ENCODE data around the gene TWIST2.

TWIST2 gene

DNA sequence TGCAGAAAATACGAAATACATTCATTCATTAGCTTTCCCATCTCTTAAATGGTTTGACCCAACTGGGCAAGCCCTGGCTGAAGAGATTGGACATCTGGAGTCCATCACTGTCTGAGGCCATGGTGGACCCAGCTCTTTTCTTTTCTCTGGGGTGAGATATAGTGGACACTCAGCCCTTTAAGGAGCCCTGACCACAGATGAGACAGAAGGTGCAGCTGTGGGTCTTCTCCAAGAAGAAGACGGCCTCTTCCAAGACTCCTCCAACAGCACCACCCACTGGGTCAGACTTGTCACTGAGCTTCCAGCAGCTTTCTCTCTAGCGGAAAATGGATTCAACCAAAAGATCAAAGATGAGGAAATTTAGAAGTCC is 27.2 kb downstream of the TWIST2 start:
- DNase-seq, result no peak

GRCh38 chr2:238875471-238876231 is 27.8 kb downstream of the TWIST2 start:
- DNase-seq, result no peak

DNA sequence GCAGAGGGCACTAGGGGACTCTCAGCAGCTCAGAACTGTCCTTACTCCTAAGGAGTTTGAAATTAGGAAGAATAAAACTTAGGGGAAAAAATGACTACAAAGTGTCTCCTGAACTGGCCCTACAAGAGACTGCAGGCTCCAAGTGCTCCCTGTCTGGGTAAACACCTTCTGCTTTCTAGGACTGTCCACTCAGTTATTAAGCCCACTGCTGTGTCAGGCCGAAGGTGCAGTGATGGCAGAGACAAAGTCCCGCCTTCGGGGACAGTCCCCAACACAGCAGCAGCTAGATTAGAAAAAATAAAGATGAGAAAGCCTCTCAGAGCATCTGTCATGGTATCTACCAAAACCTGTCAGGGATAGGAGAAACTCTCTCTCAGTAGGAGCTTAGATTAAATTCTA is 28.3 kb downstream of the TWIST2 start:
- no peak for DNase-seq

DNA sequence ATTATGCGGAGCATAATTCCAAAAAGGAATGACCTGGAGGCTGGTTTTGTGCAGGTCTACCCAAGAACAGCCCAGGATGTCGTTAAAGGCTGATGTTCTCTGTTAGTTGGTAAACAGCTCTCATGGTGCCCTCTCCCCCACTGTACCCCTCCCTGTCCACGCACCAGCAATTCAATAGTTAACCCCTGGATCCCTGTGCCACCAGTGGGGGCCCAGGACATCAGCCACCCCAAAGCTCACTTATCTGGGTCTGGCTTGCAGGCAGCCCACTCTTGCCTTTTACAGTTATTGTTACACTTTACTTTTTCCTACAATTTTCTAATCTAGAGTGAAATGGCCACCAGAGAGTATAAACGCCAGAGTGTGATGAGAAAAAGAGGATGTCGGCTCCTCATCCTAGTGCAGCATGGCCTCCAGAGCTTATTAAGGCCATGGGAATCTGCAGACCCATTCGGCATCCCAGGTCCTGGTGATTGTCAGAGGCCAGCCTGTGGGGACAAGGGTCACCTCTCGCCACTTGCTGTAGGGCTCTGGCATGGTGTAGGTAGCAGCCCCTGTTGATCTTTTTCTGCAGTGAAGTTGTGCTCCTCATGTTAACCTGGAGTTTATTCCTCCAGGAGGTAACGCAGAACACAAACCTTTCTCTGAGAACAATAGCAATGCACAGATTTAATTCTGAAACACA is 30.3 kb downstream of the TWIST2 start:
- no peak for DNase-seq

GRCh38 chr2:238879043-238879442 is 31.2 kb downstream of the TWIST2 start:
- no peak for DNase-seq

DNA sequence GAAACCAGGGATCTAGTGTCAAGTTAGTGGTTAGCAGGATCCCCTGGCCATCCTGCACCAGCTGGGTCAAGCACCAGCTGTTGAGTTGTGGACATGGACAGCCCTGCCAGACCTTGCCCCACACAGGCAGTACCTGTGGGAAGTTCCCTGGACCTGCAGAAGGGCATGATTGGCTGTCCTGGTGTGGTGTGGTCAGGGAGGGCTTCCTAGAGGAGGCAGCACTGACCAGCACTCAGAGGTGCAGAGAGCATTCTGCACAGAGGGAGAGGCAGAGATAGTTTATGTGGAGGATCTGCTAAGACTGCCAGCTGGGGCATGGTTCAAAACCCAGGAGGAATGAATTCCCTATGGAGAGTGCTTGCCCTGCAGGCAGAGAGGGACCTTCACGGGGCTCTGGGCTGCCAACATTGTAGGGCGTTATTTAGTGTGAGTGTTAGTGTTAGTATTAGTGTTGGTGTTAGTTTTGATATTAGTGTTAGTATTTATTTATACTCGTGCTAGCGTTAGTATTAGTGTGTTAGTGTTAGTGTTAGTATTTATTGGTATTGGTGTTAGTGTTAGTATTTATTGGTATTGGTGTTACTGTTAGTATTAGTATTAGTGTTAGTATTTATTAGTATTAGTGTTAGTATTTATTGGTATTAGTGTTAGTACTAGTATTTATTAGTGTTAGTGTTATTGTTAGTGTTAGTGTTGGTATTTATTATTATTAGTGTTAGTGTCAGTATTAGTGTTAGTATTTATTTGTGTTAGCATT is 31.9 kb downstream of the TWIST2 start:
- DNase-seq, result no peak

- DNase-seq, result no peak
Observed at GRCh38 chr2:238881353-238882081, 33.6 kb downstream of the TWIST2 start.

- DNase-seq, result no peak
Observed at GRCh38 chr2:238882082-238882755, 34.3 kb downstream of the TWIST2 start.

GRCh38 chr2:238883421-238883901 is 35.6 kb downstream of the TWIST2 start:
- DNase-seq, result no peak

DNA sequence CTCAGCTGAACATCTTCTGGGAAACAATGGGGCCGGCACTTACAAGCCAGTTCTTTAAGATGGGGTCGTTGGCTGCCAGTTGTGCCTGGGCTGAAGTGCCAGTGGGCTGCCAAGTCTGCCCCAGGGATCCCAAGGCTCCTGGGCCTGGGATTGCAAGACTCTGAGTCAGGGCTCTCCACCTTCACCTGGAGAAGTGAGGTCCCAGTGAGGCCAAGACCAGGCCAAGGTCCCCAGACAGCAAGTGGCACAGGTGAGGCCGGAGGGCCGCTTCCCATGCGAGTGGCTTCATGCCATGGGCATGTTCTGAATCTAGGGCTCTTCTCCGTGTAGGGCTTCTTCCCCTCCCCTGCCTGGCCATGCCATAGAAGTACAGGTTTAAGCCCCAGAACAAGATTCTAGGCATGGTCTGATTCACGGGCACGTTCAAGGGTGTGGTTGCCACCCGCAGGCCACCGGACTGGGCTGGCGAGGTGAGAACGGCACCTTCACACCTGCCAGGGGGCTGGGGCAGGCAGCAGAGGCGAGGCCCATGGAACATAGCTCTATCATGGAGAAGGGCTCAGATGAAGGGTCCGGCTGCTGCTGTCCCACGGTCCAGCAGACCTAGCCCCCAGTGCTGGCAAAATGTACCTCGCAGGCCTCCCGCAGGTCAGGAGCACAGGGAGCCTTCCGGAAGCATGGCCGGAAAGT is 36.4 kb downstream of the TWIST2 start:
- DNase-seq, result no peak

DNA sequence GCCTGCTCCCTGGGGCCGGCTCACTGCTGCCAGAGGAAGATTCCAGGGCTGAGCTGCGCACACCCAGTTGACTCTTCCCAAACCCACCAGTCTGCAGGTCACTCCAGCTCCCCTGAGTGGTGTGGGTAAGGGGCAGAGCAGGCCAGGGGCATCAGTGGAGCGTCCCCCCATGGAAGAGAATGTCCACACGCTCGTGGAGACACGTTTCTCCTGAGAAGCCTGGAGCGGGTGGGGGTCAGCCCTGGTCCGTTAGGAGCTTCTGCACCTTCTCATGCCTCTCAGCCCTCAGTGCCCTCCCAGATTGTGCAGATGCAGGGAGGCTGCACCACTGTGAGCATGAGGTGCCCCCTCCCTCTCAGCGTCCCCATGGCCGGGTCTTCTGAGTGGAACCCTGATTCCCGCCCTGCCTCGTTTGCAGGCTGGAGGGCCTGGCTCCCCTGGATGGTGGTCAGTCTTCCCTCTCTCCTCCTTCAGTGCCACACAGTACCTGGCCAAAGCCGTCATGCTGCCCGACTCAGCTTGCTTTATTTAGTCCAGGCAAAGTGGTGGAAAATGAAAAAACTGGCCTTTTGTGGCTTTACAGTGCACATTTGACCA is 37.0 kb downstream of the TWIST2 start:
- DNase-seq, result no peak

DNA sequence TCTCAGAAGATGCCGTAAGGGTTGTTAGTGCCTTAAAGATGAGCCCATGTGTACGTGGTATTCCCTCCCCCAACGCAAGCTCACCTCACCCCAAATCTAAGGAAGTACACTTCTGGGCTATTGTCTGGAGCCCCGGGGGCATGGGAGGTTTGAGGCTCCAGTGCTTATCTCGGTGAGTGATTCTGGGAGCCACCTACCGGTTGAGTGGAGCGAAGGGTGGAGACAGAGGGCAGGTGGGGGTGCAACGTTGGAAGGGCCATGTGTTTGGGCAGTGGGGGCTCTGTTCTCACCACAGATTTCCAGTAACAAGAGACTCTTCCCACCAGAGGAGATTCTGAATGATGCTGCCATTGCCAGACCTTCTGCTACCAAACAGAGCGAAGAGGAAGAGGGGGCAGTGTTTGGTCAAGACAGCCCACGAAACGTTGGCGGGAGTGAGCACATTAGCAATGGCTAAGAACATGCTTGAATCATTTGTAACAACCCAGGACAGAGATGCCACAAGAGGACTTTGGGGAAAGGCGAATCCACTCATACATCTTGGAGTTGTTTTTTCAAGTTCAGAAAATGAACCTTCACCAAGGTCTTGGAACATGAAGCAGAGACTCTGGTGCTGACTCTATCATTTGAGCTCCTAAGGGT is 38.7 kb downstream of the TWIST2 start:
- DNase-seq, result no peak

DNA sequence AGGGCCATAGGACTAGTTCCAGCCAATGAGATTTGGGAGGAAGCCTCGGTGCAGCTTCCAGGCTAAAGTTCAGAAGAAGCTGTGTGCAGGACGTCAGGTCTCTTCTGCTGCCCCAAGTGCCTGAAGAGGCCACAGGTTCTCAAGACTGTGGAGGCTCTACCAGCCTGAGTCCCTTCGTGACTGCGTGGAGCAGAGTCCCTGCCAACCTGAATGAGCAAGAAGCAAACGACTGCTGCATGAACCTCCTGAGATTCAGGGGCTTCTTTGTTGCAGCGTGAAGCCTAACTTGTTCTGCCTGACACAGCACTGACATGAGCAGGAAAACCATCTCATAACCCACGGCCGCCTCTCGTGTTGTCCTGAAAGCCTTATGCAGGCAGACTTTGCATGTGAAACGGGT is 39.7 kb downstream of the TWIST2 start:
- DNase-seq, result no peak

DNA sequence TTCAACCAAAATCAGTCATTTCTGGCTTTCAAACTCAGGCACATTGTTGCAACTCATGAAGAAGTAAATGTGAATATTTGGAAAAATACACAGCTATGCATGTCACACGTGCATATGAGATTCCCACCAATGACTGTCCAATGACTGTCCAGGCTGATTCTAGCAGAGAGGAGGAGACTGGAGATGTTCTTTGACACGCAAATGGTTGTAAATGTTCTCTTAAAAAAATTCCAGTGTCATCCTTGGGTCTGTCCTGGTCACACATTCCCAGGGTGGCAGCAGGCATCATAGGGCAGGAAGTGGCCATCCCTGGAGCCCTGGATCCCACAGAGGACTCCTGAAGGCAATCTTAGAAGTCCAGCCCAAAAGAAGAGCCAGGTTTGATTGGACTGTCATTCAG is 40.9 kb downstream of the TWIST2 start:
- DNase-seq, result no peak

DNA sequence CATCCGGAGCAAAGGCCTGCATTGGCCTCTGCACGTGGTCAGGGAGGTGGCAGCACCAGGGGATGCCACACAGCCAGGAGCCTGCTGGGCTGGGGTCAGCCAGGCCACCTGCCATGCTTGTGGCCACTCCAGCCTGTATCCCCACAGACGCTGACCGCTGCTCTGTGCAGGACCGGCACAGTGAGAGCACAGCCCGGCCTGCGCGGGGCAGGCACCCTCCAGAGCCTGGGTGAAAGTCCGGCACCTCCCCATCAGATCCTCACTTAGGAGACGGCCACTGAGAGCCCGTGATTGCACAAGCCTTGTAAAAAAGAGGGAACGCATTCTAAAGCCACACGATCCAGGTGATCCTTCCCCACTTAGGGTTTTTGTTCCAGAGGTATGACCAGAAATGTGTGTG is 42.2 kb downstream of the TWIST2 start:
- no peak for DNase-seq

GRCh38 chr2:238890618-238891456 is 43.0 kb downstream of the TWIST2 start:
- DNase-seq, result no peak

GRCh38 chr2:238891457-238892203 is 43.7 kb downstream of the TWIST2 start:
- no peak for DNase-seq

DNA sequence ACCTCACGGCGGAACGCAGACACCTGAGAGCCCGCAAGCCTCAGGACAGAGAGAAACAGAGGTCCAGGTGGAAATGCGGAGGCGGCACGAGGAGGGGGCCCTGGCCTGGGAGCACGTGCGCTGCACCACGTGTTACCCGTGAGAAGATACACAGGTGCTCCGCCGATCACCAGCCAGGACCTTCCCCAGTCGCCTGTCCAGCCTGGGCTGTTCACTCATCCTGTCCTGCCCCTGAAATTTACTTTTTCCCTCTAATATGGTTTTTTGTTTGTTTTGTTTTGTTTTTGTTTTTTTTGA is 44.3 kb downstream of the TWIST2 start:
- no peak for DNase-seq

DNA sequence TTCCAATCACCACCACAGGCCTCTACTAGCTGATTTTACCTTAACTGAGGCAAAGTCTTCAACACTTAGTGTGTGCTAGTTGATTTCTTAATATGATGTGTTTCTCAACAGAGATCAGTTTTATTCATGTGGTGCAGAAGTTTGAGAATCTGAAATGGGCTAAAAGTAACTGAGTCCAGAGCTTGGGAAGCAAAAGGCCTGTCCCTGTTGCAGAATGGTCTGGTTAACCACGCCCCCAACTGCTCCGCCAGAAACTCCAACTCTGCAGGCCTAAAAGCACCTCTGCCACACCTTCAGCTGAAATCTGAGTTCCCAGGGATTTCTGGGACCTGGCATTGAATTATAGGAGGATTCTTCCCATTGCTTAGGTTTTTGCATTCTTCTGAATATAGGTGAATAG is 44.9 kb downstream of the TWIST2 start:
- no peak for DNase-seq
